H9 (cell line): ENCODE measurements around the gene GNLY. TPM values are rescaled to one million over a fixed set of nuclear protein-coding genes. Genes with fewer than 3 reads are reported as not detected.

Experiments
- DNase-seq: peaks from one replicate; pipeline ENCODE4 v3.0.0-alpha.2; 2017
- H2AFZ ChIP-seq: one replicate; pipeline ENCODE4 v1.6.1; 2013; ENCODE audit warnings: mild to moderate bottlenecking, low read length, control low read depth, moderate library complexity
- H2AK5ac ChIP-seq: 2 replicates; pipeline ENCODE4 v1.6.1; 2013; ENCODE audit warnings: low read length, control low read depth, mixed read lengths; ENCODE audit not compliant: insufficient read length
- H2BK120ac ChIP-seq: one replicate; pipeline ENCODE4 v1.6.1; 2013; ENCODE audit warnings: low read depth, mild to moderate bottlenecking, low read length, control low read depth, inconsistent platforms; ENCODE audit not compliant: poor library complexity, severe bottlenecking
- H2BK12ac ChIP-seq: 2 replicates; pipeline ENCODE4 v1.6.1; 2013; ENCODE audit warnings: low read length, control low read depth, mixed read lengths, low read depth; ENCODE audit not compliant: insufficient read length
- H2BK15ac ChIP-seq: 2 replicates; pipeline ENCODE4 v1.6.1; 2013; ENCODE audit warnings: low read depth, low read length, control low read depth
- H2BK20ac ChIP-seq: one replicate; pipeline ENCODE4 v1.6.1; 2013; ENCODE audit warnings: low read depth, mild to moderate bottlenecking, low read length, control low read depth, inconsistent platforms; ENCODE audit not compliant: poor library complexity, severe bottlenecking
- H2BK5ac ChIP-seq: 2 replicates; pipeline ENCODE4 v1.6.1; 2013; ENCODE audit warnings: low read length, control low read depth, mixed read lengths; ENCODE audit not compliant: insufficient read length
- H3K14ac ChIP-seq: 2 replicates; pipeline ENCODE4 v1.6.1; 2013; ENCODE audit warnings: low read length, control low read depth; ENCODE audit not compliant: insufficient read depth
- H3K18ac ChIP-seq: 2 replicates; pipeline ENCODE4 v1.6.1; 2013; ENCODE audit warnings: low read depth, mild to moderate bottlenecking, mixed read lengths, low read length, control low read depth; ENCODE audit not compliant: insufficient read length
- H3K23ac ChIP-seq: 2 replicates; pipeline ENCODE4 v1.6.1; 2013; ENCODE audit warnings: low read length, control low read depth, mixed read lengths, low read depth; ENCODE audit not compliant: insufficient read length
- H3K23me2 ChIP-seq: 2 replicates; pipeline ENCODE4 v1.6.1; 2013; ENCODE audit warnings: low read depth, mild to moderate bottlenecking, mixed read lengths, low read length, control low read depth; ENCODE audit not compliant: insufficient read length, poor library complexity, severe bottlenecking
- H3K27ac ChIP-seq: 2 replicates; pipeline ENCODE4 v1.5.1; 2013; ENCODE audit warnings: low read length, control low read depth, mixed read lengths, low read depth; ENCODE audit not compliant: insufficient read length
- H3K27me3 ChIP-seq: 2 replicates; pipeline ENCODE4 v1.6.1; 2013; ENCODE audit warnings: low read length, control low read depth, inconsistent platforms; ENCODE audit not compliant: insufficient read depth
- H3K4ac ChIP-seq: 2 replicates; pipeline ENCODE4 v1.6.1; 2013; ENCODE audit warnings: low read depth, mild to moderate bottlenecking, control low read depth, inconsistent platforms, low read length, moderate library complexity
- H3K4me1 ChIP-seq: 2 replicates; pipeline ENCODE4 v1.6.1; 2013; ENCODE audit warnings: low read length, control low read depth, inconsistent platforms; ENCODE audit not compliant: insufficient read depth
- H3K4me2 ChIP-seq: 2 replicates; pipeline ENCODE4 v1.6.1; 2013; ENCODE audit warnings: low read length, control low read depth, mixed read lengths; ENCODE audit not compliant: insufficient read length, insufficient read depth
- H3K56ac ChIP-seq: 2 replicates; pipeline ENCODE4 v1.6.1; 2013; ENCODE audit warnings: low read depth, mild to moderate bottlenecking, mixed read lengths, low read length, control low read depth; ENCODE audit not compliant: insufficient read length
- H3K79me1 ChIP-seq: 2 replicates; pipeline ENCODE4 v1.6.1; 2013; ENCODE audit warnings: low read depth, mild to moderate bottlenecking, moderate library complexity, low read length, control low read depth, inconsistent platforms; ENCODE audit not compliant: insufficient read depth, poor library complexity, severe bottlenecking
- H3K79me2 ChIP-seq: 2 replicates; pipeline ENCODE4 v1.6.1; 2013; ENCODE audit warnings: low read length, control low read depth, inconsistent platforms; ENCODE audit not compliant: insufficient read depth
- H3K9ac ChIP-seq: 2 replicates; pipeline ENCODE4 v1.6.1; 2013; ENCODE audit warnings: low read length, control low read depth, mixed read lengths; ENCODE audit not compliant: insufficient read length; ENCODE audit errors: extremely low read depth
- H3K9me3 ChIP-seq: one replicate; pipeline ENCODE4 v1.6.1; 2013; ENCODE audit warnings: low read depth, low read length, inconsistent platforms; ENCODE audit not compliant: control insufficient read depth
- H3T11ph ChIP-seq: one replicate; pipeline ENCODE4 v1.6.1; 2013; ENCODE audit warnings: mild to moderate bottlenecking, low read length, control low read depth, inconsistent platforms
- H4K20me1 ChIP-seq: one replicate; pipeline ENCODE4 v1.6.1; 2013; ENCODE audit not compliant: control insufficient read depth, insufficient read length, insufficient read depth
- H4K5ac ChIP-seq: 2 replicates; pipeline ENCODE4 v1.6.1; 2013; ENCODE audit warnings: low read depth, mild to moderate bottlenecking, mixed read lengths, low read length, control low read depth; ENCODE audit not compliant: insufficient read length
- H4K8ac ChIP-seq: replicated peaks from 2 replicates; pipeline ENCODE4 v1.6.1; 2013; ENCODE audit warnings: low read length, control low read depth, mixed read lengths, low read depth; ENCODE audit not compliant: insufficient read length
- H4K91ac ChIP-seq: 2 replicates; pipeline ENCODE4 v1.6.1; 2013; ENCODE audit warnings: low read depth, mild to moderate bottlenecking, moderate library complexity, mixed read lengths, low read length, control low read depth; ENCODE audit not compliant: insufficient read length
- H3K27ac Mint-ChIP-seq, 3 experiments: 2 replicates in 2 of 3; 3 replicates in 1 of 3; pipeline ENCODE4 v1.8.0; 2020 to 2021; ENCODE audit warnings: mixed read lengths in 3 of 3, mild to moderate bottlenecking in 1 of 3, moderate library complexity in 1 of 3
- H3K27me3 Mint-ChIP-seq: 2 replicates; pipeline ENCODE4 v1.8.0; 2021; ENCODE audit warnings: low read depth, mild to moderate bottlenecking, moderate library complexity, mixed read lengths
- H3K36me3 Mint-ChIP-seq, 3 experiments: 2 replicates in 2 of 3; 3 replicates in 1 of 3; pipeline ENCODE4 v1.8.0; 2020 to 2021; ENCODE audit warnings: low read depth in 3 of 3, mixed read lengths in 3 of 3; ENCODE audit not compliant: insufficient read depth in 1 of 3
- H3K4me1 Mint-ChIP-seq, 2 experiments: 2 replicates each; pipeline ENCODE4 v1.8.0; 2020; ENCODE audit warnings: mixed read lengths in 2 of 2
- H3K4me3 Mint-ChIP-seq, 2 experiments: 2 replicates in 1 of 2; 3 replicates in 1 of 2; pipeline ENCODE4 v1.8.0; 2020 to 2021; ENCODE audit warnings: mild to moderate bottlenecking in 2 of 2, mixed read lengths in 2 of 2, moderate library complexity in 1 of 2
- H3K9me3 Mint-ChIP-seq, 2 experiments: 2 replicates in 1 of 2; 3 replicates in 1 of 2; pipeline ENCODE4 v1.8.0; 2020; ENCODE audit warnings: mild to moderate bottlenecking in 2 of 2, mixed read lengths in 2 of 2, moderate library complexity in 1 of 2
- WGBS: extraction: QIAGEN DNeasy Blood & Tissue Kit; methylation state at CpG from one replicate; pipeline ENCODE4 v1.1.7; 2013; ENCODE audit warnings: missing lambda C conversion rate, low lambda C conversion rate, mixed read lengths; ENCODE audit not compliant: insufficient read length; ENCODE audit errors: extremely low coverage; 5-methylcytosine and 5-hydroxymethylcytosine counted together
- total RNA-seq: library from RNA; stranded (reverse); gene quantifications from 2 replicates; pipeline ENCODE4 v1.2.1, GENCODE V29; 2021
- TF ChIP-seq, protein P1 (sequence below): fragments of 200-600 bp; sonication (generic); conservative IDR thresholded peaks from 3 replicates; pipeline ENCODE4 v1.8.0; 2021; ENCODE audit warnings: antibody characterized with exemption, mild to moderate bottlenecking

The GNLY gene
- total RNA-seq, 1 experiment from 2014 or later: not detected

- Mint-ChIP-seq H3K36me3 (peaks cover 38 to 80% (median 68%) of the 10 kb centered on the region in 3 experiments; a peak in 6 of 7 replicates), H3K27ac (no peak overlapping the region), H3K9me3 (no peaks in the 10 kb centered on the region), H3K4me3 (no peak overlapping the region), H3K27me3 (no peaks in the 10 kb centered on the region; the same call in 1 of the 2 replicates), H3K4me1 (peaks cover 4% of the 10 kb centered on the region in 2 experiments; a peak in 2 of 4 replicates)
- no peaks in the 10 kb centered on the region for H4K20me1 ChIP-seq
- no peak overlapping the region for H3K23ac ChIP-seq
- H4K8ac ChIP-seq: no peak overlapping the region
- no peak overlapping the region for H2BK5ac ChIP-seq
- no peak overlapping the region for H4K91ac ChIP-seq
- TF ChIP-seq, protein P1, sequence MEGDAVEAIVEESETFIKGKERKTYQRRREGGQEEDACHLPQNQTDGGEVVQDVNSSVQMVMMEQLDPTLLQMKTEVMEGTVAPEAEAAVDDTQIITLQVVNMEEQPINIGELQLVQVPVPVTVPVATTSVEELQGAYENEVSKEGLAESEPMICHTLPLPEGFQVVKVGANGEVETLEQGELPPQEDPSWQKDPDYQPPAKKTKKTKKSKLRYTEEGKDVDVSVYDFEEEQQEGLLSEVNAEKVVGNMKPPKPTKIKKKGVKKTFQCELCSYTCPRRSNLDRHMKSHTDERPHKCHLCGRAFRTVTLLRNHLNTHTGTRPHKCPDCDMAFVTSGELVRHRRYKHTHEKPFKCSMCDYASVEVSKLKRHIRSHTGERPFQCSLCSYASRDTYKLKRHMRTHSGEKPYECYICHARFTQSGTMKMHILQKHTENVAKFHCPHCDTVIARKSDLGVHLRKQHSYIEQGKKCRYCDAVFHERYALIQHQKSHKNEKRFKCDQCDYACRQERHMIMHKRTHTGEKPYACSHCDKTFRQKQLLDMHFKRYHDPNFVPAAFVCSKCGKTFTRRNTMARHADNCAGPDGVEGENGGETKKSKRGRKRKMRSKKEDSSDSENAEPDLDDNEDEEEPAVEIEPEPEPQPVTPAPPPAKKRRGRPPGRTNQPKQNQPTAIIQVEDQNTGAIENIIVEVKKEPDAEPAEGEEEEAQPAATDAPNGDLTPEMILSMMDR: no peak
- DNase-seq: no peak
- H2BK120ac ChIP-seq: no peak overlapping the region
- no peak overlapping the region for H4K5ac ChIP-seq
- no peak overlapping the region for H2AFZ ChIP-seq
- H2BK20ac ChIP-seq: no peak overlapping the region
- H3K27ac ChIP-seq: no peak overlapping the region
- no peaks in the 10 kb centered on the region for H3K79me2 ChIP-seq
- no peak overlapping the region for H3K56ac ChIP-seq
- no peak overlapping the region for H3K4me2 ChIP-seq
- no CpG with 5 or more reads among the region's 4 CpGs for WGBS
- no peaks in the 10 kb centered on the region for H3K79me1 ChIP-seq
- H3K4ac ChIP-seq: no peak overlapping the region
- no peak overlapping the region for H3K14ac ChIP-seq
- H3K4me1 ChIP-seq: no peaks in the 10 kb centered on the region
- no peak overlapping the region for H3K9ac ChIP-seq
- H3K18ac ChIP-seq: no peak overlapping the region
- no peaks in the 10 kb centered on the region for H3K27me3 ChIP-seq
- H2BK15ac ChIP-seq: no peak overlapping the region
- no peak overlapping the region for H2AK5ac ChIP-seq
- no peaks in the 10 kb centered on the region for H3K23me2 ChIP-seq
- H3K9me3 ChIP-seq: no peaks in the 10 kb centered on the region
- no peak overlapping the region for H3T11ph ChIP-seq
- no peak overlapping the region for H2BK12ac ChIP-seq
These were observed 43.7 kb upstream of the GNLY start for GRCh38 chr2:85650456-85650855.
